ENCODE results near the gene SNAPC1.
"Not testable (repeated sequence)": the region's sequence is repeated elsewhere in the genome, so short reads cannot be mapped to it uniquely, and the experiment has no call there.

Gene SNAPC1

DNA sequence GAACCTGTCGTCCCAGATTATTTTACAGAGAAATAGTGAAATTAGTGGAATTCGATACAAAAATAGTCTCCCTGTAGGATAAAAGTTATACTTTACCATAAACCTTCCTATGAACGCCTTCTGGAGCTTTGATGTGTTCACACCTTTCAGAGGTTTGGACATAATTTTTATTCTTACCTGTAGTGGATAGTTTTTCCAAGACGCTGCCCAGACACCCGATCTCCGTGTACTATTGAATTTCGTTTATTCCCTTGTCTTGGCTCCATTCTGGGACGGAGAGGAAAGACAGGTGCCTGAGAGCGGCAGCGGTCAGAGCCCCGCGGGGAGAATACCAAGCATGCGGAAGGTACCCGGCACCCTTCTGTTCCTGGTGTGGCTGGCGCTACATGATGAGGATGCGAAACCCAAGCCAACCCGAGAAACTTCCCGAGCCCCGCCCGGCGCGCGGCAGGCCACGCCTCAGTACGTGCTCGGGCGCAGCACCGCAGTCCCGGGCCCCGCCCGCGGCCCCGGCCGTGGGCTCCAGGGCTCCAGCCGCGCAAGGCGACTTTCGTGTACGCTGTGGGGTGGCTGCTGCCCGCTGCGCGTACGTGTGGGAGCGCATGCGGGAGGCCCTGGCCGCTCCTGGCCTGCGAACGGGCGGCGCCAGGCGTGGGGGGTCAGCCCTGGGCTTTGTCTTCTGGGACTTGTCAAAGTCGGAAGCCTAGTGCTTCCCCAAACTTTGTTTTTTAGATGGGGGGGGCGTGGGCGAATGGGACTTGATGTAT lies 11.3 kb upstream of the SNAPC1 start:
- DNase-seq (ENCODE audit: low read depth), result peak; percentile 64

- DNase-seq (ENCODE audit: low read depth), result no peak
Measured at GRCh38 chr14:61751475-61751989, 10.7 kb upstream of the SNAPC1 start.

- no peak for DNase-seq (ENCODE audit: low read depth)
Measured at GRCh38 chr14:61752626-61753025, 9.6 kb upstream of the SNAPC1 start.

DNA sequence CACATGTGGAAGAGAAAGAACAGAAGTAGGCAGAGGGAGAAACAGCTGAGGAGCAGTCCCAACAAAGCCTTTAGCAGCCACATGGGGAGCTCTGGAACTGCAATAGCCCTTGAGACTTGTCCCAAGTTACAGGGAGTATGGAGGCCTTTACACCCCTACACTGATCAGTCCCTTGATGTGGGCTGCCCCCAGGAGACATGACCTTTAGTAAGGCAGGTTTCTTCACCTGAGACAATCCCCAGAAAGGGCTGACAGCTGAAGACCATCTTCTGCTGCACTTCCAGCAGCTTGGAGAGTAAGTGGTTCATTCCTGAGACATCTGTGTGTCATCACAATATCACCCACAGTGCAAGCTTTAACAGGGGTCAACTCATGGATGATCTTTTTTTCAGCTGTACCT lies 8.6 kb upstream of the SNAPC1 start:
- DNase-seq (ENCODE audit: low read depth), result no peak

DNA sequence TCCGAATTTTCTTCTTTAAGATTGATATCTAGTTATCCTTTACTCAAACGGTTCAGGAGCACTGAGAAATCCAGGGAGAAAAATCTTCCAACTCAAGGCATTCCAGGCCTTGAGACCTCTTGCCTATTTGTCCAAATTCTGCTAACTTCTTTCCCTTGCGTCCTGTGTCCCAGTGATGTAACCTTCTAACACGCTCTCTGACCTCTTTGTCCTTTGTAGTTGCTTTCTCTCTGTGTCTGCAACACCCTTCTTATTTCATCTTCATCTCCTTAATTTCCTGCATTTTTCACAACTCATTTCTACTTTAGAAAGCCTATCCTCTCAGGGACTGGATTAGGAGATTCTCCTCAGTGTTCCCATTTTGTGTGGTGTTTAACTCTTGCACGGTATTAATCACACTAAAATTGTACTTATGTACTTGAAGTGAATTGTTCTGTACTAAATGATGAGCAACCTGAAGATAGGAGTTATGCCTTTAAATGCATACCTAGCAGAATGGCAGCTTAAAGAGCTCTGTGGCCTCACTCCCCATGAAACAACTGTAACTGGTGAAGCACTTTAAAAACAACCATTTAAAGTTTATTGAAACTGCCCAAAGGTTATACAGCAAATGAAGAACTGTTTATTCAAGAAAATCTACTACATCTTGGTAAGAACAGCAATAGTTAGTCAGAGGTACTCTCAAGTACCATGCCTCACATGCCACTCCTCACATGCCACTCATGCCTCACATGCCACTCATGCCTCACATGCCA lies 7.4 kb upstream of the SNAPC1 start:
- no peak for DNase-seq (ENCODE audit: low read depth)

GRCh38 chr14:61755382-61755742 lies 6.9 kb upstream of the SNAPC1 start:
- not testable (repeated sequence) for DNase-seq (ENCODE audit: low read depth)

DNA sequence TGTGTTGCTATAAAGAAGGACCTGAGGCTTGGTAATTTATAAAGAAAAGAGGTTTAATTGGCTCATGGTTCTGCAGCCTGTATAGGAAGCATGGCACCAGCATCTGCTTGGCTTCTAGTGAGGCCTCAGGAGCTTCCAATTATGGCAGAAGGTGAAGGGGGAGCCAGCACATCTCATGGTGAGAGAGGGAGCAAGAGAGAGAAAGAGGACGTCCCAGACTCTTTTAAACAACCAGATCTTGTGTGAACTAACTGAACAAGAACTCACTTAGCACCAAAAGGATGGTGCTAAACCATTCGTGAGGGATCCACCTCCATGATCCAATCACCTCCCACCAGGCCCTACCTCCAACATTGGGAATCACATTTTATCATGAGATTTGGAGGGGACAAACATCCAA lies 6.1 kb upstream of the SNAPC1 start:
- no peak for DNase-seq (ENCODE audit: low read depth)

DNA sequence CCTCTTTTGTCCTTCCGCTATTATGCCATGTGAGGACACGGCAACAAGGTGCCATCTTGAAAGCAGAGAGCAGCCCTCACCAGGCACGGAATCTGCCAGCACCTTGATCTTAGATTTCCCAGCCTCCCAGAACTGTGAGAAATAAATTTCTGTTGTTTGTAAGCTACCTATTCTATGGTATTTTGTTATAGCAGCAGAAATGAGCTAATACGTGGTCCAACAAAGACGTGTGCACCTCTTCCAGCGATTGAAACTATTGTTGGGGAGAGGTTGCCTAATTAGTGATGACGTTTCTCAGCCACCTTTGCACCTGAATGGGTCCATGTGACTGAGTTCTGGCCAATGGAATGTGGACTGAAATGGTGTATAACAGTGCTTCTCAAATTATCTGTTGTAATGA lies 2.3 kb upstream of the SNAPC1 start:
- no peak for DNase-seq (ENCODE audit: low read depth)

GRCh38 chr14:61761557-61761956 lies 663 bp upstream of the SNAPC1 start:
- no peak for DNase-seq (ENCODE audit: low read depth)

- DNase-seq (ENCODE audit: low read depth), result no peak
Measured at GRCh38 chr14:61764342-61765122, 2.3 kb downstream of the SNAPC1 start.

DNA sequence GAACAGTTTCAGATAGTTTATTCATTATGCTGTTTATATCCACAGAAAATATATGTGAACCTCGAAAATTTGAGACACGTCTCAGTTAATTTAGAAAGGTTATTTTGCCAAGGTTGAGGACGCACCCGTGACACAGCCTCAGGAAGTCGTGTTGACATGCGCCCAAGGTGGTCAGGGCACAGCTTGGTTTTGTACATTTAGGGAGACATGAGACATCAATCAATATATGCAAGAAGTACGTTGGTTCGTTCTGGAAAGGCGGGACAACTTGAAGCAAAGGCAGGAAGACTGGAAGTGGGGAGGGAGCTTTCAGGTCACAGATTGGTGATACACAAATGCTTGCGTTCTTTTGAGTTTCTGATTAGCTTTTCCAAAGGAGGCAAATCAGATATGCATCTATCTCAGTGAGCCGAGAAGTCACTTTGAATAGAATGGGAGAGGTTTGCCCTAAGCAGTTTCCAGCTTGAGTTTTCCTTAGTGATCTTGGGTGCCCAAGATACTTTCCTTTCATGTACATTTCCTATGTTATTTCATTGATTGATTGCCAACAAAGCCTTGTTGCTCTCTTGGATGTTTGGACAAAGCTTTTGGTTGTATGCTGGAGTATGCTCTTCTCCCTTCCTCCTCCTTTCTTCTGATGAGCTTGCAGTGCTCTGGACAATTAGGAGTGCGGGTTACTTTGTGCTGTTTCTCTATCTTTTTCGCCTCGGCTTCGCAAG lies 3.2 kb downstream of the SNAPC1 start:
- no peak for DNase-seq (ENCODE audit: low read depth)

- DNase-seq (ENCODE audit: low read depth), result no peak
Measured at GRCh38 chr14:61766151-61766550, 3.9 kb downstream of the SNAPC1 start.

DNA sequence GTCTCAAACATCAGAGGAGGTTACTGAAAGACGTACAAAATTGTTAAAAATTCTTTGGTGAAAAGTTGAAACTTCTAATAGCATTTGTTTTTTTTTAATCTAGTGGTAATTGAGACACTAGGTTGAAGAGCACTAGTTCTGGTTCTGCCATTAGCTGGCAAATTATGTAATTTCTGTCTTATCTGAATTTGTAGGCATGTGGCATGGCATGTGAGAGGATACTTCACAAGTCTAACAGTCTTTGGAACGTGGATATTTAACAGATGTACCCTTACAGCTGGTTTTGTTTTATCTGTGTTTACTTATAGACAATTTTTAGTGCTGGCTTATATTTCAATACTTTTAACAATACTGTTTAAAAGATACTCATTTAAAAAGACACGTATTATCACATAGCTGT lies 6.0 kb downstream of the SNAPC1 start:
- DNase-seq (ENCODE audit: low read depth), result no peak

DNA sequence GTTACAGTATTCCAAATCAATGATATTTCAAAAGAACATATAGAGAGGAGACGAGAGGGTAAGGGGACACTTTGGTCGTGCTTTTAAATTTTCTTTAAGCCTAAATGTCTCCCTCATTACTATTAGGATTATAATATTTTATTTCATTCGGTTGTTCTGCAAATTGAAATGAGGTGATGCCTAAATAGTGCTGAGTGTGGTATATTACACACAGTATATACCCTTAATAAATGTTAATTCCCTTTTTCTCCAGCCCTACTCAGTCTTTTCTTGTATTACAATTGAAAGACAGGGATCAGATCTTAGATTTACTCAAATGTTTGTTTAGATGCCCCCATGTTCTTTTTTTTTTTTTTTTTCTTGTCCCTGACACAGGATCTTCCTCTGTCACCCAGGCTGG lies 7.7 kb downstream of the SNAPC1 start:
- no peak for DNase-seq (ENCODE audit: low read depth)

- no peak for DNase-seq (ENCODE audit: low read depth)
Measured at GRCh38 chr14:61774861-61775260, 12.6 kb downstream of the SNAPC1 start.

DNA sequence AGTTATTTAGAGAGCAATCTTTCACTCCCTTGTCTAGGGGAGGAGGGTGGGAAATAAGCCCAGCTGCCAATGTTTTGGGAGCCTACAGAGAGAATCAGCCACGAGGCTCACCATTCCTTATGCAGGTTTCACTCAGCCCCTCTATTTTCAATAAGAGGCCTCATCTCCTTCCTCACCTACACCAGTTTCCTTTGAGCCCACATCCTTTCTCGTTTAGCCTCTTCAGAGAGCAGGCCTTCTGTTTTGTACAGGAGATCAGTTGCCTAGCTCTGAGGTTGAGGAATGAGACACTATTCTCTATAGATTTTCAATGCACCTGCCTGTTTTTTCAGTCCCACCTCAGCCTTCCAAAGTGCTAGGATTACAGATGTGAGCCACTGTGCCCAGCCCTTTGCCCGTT lies 17.9 kb downstream of the SNAPC1 start:
- no peak for DNase-seq (ENCODE audit: low read depth)

- no peak for DNase-seq (ENCODE audit: low read depth)
Measured at GRCh38 chr14:61797309-61797708, 35.1 kb downstream of the SNAPC1 start.

DNA sequence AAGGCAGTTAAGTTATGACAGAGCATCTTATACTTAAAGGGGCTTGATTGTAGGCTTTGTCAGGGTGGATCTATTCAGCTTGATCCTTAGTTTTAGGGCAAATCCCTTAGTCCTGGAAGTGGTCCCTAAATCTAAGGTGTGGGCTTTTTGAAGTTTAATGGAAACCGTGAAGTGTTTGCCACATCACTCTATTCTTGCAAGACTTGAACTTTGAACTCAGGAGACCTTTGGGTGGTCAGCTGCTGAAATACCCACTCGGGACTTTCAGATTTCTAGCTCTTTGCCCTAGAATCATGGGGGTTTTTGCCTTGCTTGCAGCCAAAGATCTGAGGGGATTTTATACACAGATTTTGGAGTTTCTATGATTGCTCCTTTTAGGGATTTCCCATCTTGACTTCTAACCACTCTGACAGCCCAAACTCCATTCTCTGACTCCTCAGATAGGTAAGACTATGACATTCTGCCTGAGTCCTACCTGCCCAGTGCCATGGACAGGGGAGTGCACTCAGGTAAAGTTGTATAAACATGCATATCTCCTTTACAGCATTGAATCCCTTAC lies 39.9 kb downstream of the SNAPC1 start:
- DNase-seq (ENCODE audit: low read depth), result no peak

- no peak for DNase-seq (ENCODE audit: low read depth)
Measured at GRCh38 chr14:61803755-61804154, 41.5 kb downstream of the SNAPC1 start.

GRCh38 chr14:61805451-61805850 lies 43.2 kb downstream of the SNAPC1 start:
- DNase-seq (ENCODE audit: low read depth), result no peak

- no peak for DNase-seq (ENCODE audit: low read depth)
Measured at GRCh38 chr14:61811882-61812346, 49.7 kb downstream of the SNAPC1 start.
